GM19372 (cell line): ENCODE measurements around the gene KIRREL3.

Source experiments
- ATAC-seq: cut with Tn5 transposase; IDR thresholded peaks from one replicate; pipeline ENCODE4 v1.9.1; 2021; ENCODE audit warnings: mild to moderate bottlenecking, low read depth, moderate library complexity; ENCODE audit not compliant: unreplicated experiment

Gene KIRREL3

DNA sequence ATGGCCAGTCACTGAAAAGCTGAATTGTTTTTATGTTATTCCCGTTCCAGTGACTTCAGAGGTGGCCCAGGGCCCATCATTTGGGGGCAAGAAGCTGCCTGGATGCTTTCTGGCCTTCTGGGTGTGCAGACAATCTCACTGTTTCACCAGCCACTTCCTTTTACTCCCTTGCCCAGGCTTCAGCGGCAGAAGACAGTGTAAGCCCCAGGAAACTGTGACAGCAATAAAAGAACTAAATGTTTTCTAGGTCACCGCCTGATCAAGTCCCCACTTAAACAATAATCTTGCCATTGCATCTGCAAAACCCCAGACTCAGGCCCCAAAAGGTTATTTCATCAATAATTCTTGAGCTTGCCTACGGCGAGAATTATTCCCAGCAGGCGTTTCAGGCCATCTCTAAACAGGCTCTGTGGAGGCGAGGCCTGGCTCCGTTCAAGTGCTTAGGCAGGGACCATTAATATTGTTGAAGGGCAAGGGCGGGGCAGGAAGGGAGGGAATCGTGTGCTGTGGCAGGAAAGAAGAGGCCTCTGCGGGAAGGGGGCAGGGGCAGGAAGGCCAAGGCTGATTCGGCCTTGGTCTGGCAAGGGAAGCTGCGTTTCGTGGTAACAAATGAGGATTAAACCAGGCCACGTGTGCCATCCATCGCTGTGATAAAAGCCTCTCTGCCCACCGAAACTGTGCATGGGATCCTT is 252.3 kb downstream of the KIRREL3 start:
- ATAC-seq, result no peak

- ATAC-seq, result no peak
Observed at GRCh38 chr11:126747315-126747714, 253.3 kb downstream of the KIRREL3 start.

DNA sequence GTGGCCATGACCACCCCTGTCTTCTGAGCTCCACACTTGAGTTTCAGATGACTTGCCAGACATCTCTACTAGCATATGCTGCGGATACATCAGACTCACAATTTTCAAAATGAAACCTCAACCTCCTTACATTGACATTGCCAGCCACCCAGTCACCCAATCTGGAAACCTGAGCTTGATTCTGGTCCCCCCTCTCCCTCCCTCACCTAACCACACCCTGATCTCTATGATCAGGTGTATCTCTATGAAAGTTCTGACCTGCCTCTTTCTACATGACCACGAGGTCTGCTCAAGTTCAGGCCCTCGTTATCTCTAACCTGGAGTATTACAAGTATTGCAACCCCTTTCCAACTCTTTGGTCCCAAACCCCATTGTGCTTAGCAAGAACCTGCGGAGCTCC is 254.1 kb downstream of the KIRREL3 start:
- ATAC-seq, result no peak

- ATAC-seq, result no peak
Observed at GRCh38 chr11:126744699-126745098, 255.9 kb downstream of the KIRREL3 start.

- ATAC-seq, result no peak
Observed at GRCh38 chr11:126743628-126744027, 256.9 kb downstream of the KIRREL3 start.

GRCh38 chr11:126742582-126742981 is 258.0 kb downstream of the KIRREL3 start:
- no peak for ATAC-seq

GRCh38 chr11:126740846-126741245 is 259.7 kb downstream of the KIRREL3 start:
- ATAC-seq, result no peak

GRCh38 chr11:126739499-126740145 is 260.9 kb downstream of the KIRREL3 start:
- ATAC-seq, result no peak

GRCh38 chr11:126738295-126739031 is 262.1 kb downstream of the KIRREL3 start:
- no peak for ATAC-seq

- ATAC-seq, result no peak
Observed at GRCh38 chr11:126736682-126737572, 263.6 kb downstream of the KIRREL3 start.

- no peak for ATAC-seq
Observed at GRCh38 chr11:126734752-126735151, 265.8 kb downstream of the KIRREL3 start.

GRCh38 chr11:126733685-126734084 is 266.9 kb downstream of the KIRREL3 start:
- ATAC-seq, result no peak

- ATAC-seq, result peak; percentile 70
Observed at GRCh38 chr11:126732981-126733380, 267.6 kb downstream of the KIRREL3 start.

DNA sequence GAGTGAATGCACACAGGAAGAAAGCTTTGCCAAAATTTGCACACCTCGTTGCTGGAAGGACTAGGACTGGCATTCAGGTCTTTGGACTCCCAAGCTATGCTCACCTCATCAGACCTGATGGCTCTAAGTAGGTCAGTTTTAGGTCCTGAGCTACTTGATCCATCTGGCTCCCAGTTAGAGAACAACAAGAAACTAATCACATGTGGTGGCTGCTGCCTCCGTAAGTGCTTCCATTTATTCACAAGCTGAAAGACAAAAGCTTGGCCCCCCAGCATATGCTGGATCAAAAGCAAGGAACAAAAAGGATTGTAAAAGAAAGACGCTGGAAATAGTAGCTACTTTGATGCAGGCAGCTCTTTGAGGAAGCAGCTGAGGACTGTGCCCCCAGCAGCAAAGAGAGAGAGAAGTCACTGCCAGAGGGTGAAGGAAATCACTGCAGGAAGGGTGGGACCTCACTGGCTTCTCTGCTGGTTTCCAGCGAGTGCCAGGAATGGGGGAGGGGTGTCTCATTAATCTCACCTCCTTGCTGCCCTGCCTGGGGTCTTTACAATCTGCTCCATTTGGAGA is 268.9 kb downstream of the KIRREL3 start:
- no peak for ATAC-seq

DNA sequence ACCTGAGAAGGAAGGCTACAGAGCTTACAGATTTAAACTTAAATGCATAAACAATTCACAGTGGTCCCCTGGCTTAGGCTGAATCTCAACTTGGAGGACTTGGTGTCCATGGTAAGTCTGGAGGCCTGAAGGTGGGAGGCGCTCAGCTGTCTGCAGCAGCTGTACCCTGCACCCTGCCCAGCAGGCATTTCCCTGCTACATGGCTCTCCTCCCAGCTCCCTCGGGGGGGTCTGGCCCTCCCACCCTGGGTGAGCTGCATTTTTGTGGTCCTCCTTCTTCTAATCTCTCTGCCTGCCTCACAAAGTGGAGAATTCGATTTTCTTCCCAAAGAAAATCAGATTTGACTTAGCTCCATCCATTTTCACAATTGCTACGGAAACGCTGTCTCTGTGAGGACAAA is 273.2 kb downstream of the KIRREL3 start:
- no peak for ATAC-seq

DNA sequence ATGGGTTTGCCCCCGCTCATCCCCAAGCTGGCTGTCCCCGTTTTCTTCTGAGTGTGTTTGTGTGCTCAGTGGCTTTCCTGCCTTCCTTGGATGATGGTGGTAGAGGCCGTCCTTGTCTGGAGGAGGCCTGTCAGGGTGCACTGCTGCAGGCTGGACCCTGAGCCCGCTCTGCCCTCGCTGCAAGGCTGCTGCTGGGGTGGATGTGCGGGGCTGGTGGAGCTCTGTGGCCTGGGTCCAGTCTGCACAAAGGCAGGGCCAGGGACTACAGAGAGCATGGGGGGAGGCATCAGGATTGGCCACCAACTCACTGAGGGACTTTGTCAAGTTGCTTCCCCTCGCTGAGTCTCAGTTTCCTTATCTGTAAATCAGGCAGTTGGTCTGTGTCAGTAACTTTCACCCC is 275.0 kb downstream of the KIRREL3 start:
- no peak for ATAC-seq

DNA sequence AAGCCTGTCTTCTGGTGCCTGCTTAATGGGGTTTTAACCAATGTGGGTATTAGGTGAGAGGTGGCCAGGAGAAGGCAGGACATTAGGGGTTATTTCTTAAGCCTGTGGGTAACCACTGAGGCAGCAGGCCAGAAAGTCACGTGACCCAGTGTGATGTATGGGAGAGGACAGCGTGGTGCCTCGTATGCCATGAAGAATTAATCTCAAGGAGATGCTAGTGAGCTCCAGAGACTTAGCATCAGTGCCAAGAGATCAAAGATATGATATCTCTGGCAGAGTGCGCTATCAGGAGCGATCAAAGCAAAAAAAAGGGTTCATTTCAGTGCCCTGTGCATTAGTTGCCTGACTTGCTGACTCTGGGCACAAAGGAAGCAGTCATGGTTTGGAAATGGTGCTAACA is 275.5 kb downstream of the KIRREL3 start:
- no peak for ATAC-seq

DNA sequence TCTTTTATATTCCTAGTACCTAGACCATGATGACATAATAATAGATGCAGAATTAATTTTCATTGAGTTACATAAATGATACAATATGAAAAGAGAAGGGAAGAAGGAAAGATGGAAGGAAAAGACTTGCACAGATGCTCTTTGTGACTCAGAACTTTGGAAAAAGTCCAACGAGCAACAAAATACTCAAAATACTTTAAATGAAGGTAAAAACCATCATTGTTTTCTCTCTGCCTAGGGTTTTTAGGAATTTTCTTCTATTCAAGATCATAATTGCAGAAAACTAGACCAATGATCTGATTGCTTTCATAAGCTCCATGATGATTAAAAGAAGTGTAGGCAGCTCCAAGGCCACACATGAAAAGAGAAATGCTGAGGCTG is 276.9 kb downstream of the KIRREL3 start:
- no peak for ATAC-seq

- ATAC-seq, result no peak
Observed at GRCh38 chr11:126722956-126723664, 277.5 kb downstream of the KIRREL3 start.
